GM18517 (cell line): ENCODE results near the gene PCDHGB3.
"Not testable (repeated sequence)": the region's sequence is repeated elsewhere in the genome, so short reads cannot be mapped to it uniquely, and the experiment has no call there.

Experiments
- ATAC-seq: cut with Tn5 transposase; IDR thresholded peaks from one replicate; pipeline ENCODE4 v1.9.1; 2021; ENCODE audit warnings: mild to moderate bottlenecking, moderate library complexity; ENCODE audit not compliant: unreplicated experiment

PCDHGB3 gene

GRCh38 chr5:141369994-141370848, at the start of gene PCDHGB3:
Gene PCDHGB3 (plus strand): TSS chr5:141370242. CDS start chr5:141370395, 153 bp downstream.
- peak; percentile 90 for ATAC-seq

GRCh38 chr5:141322261-141322660, 47.8 kb upstream of the PCDHGB3 start:
- ATAC-seq, result no peak

GRCh38 chr5:141326088-141326854, 43.8 kb upstream of the PCDHGB3 start:
- ATAC-seq, result peak; percentile 45

- no peak for ATAC-seq
These were observed 41.8 kb upstream of the PCDHGB3 start for GRCh38 chr5:141328231-141328630.

GRCh38 chr5:141330299-141331080, 39.6 kb upstream of the PCDHGB3 start, which contains the start of gene PCDHGA1:
Gene PCDHGA1 (plus strand): TSS chr5:141330514.
- no peak for ATAC-seq

- not testable (repeated sequence) for ATAC-seq
These were observed 37.5 kb upstream of the PCDHGB3 start for GRCh38 chr5:141332571-141332970.

- no peak for ATAC-seq
These were observed 31.3 kb upstream of the PCDHGB3 start, which contains the start of gene PCDHGA2 for GRCh38 chr5:141338538-141339306. Gene PCDHGA2 (plus strand): TSS chr5:141338760.

GRCh38 chr5:141340781-141341354, 29.2 kb upstream of the PCDHGB3 start:
- ATAC-seq, result not testable (repeated sequence)

GRCh38 chr5:141342773-141343172, 27.3 kb upstream of the PCDHGB3 start:
- no peak for ATAC-seq

- ATAC-seq, result no peak
These were observed 26.6 kb upstream of the PCDHGB3 start, which contains the start of gene PCDHGA3 for GRCh38 chr5:141343242-141343952. Gene PCDHGA3 (plus strand): TSS chr5:141343829. CDS start chr5:141344034, 205 bp downstream.

GRCh38 chr5:141343953-141344463, 26.0 kb upstream of the PCDHGB3 start:
- no peak for ATAC-seq

- no peak for ATAC-seq
These were observed 24.7 kb upstream of the PCDHGB3 start for GRCh38 chr5:141345327-141345726.

- ATAC-seq, result not testable (repeated sequence)
These were observed 24.0 kb upstream of the PCDHGB3 start for GRCh38 chr5:141346017-141346416.

- ATAC-seq, result no peak
These were observed 20.0 kb upstream of the PCDHGB3 start, which contains the start of gene PCDHGB1 for GRCh38 chr5:141349917-141350619. Gene PCDHGB1 (plus strand): TSS chr5:141350099. CDS start chr5:141350261, 162 bp downstream.

GRCh38 chr5:141351591-141351990, 18.5 kb upstream of the PCDHGB3 start:
- ATAC-seq, result no peak

- ATAC-seq, result no peak
These were observed 15.1 kb upstream of the PCDHGB3 start, which contains the start of gene PCDHGA4 for GRCh38 chr5:141354900-141355469. Gene PCDHGA4 (plus strand): TSS chr5:141355021. CDS start chr5:141355108, 87 bp downstream.

GRCh38 chr5:141355641-141356040, 14.4 kb upstream of the PCDHGB3 start:
- no peak for ATAC-seq

- no peak for ATAC-seq
These were observed 13.9 kb upstream of the PCDHGB3 start for GRCh38 chr5:141356133-141356532.
